HEK293T (cell line): ENCODE data around the gene MCCD1.

Experiments
- FOXA1 ChIP-seq: fragments of 450-650 bp; IDR thresholded peaks from 2 replicates; pipeline ENCODE4 v1.6.1; 2016; ENCODE audit warnings: mild to moderate bottlenecking
- FOXM1 ChIP-seq: fragments of 450-650 bp; IDR thresholded peaks from 2 replicates; pipeline ENCODE4 v1.6.1; 2017; ENCODE audit warnings: mild to moderate bottlenecking, borderline replicate concordance
- SUZ12 ChIP-seq: fragments of 450-650 bp; IDR thresholded peaks from 2 replicates; pipeline ENCODE4 v1.6.1; 2016; ENCODE audit warnings: mild to moderate bottlenecking

- no peak for TF ChIP-seq FOXM1
- TF ChIP-seq SUZ12, result no peak
- no peak for TF ChIP-seq FOXA1
These were observed 30.8 kb downstream of the MCCD1 start for GRCh38 chr6:31559606-31559957.
